GM12891 (cell line): ENCODE data around the gene ATP5MC2.

ENCODE experiments used
- PAX5 ChIP-seq: IDR thresholded peaks from 2 replicates; pipeline ENCODE4 v1.6.1; 2011; ENCODE audit warnings: low read length, moderate library complexity, mild to moderate bottlenecking; ENCODE audit not compliant: insufficient read depth, severe bottlenecking
- POLR2A ChIP-seq: IDR thresholded peaks from 2 replicates; pipeline ENCODE4 v1.6.1; 2011; ENCODE audit warnings: low read depth, low read length, control low read depth
- POLR2AphosphoS5 ChIP-seq: IDR thresholded peaks from 2 replicates; pipeline ENCODE4 v1.6.1; 2011; ENCODE audit warnings: low read depth, low read length, control low read depth
- POU2F2 ChIP-seq: IDR thresholded peaks from 2 replicates; pipeline ENCODE4 v1.6.1; 2011; ENCODE audit warnings: low read depth, mild to moderate bottlenecking, control low read depth, low read length, moderate library complexity
- TAF1 ChIP-seq: IDR thresholded peaks from 2 replicates; pipeline ENCODE4 v1.6.1; 2011; ENCODE audit warnings: low read depth, low read length, control low read depth

DNA sequence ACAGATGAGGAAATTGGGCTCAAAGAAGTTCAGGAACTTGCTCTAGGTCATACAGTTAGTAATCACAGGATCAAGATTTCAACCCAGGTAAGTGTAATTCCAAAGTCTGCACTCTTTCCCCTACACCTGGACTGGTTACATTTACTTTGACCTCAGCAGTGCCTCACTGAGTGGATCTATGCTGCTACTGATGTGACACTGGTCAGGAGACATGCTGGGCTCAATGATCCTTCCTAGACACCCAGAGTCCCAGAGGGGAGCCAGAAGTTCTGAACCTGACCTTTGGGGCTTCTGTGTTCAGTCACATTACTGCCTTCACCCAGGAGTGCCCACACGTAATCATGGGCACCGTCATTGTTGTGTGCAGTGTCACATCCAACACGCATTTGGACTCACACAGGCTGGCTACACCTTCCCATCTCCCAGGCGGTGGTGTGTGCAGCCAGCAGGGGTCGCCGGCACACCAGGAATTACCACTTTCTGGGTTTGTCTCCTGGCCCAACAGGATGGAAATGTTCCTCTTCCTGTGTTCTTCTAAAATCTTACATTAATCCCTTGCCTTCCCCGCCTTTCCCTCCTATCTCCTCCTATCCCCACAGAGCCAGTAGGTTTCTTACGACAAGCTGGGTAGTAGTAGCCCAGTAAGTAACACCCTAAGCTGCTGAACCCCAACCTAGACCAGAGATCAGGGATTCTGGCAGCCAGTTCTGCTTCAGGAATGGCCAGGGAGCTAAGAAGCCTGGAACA is 25.8 kb upstream of the ATP5MC2 start:
- TF ChIP-seq POLR2A: no peak
- TF ChIP-seq POLR2AphosphoS5: no peak
- TF ChIP-seq PAX5: no peak
- TF ChIP-seq TAF1: no peak
- TF ChIP-seq POU2F2: no peak
